Right lobe of liver (tissue), 4 donors: ENCODE results near the gene SSR4.

Experiments
- CTCF ChIP-seq, 4 donors: fragments of 200-600 bp in 3 of 4; fragments of 450-650 bp in 1 of 4; IDR thresholded peaks; one replicate each; pipeline versions ENCODE4 v1.5.1 to v1.8.0; 2016 to 2022; ENCODE audit warnings: antibody characterized with exemption in 4 of 4, mild to moderate bottlenecking in 2 of 4
- POLR2A ChIP-seq: fragments of 450-650 bp; IDR thresholded peaks from one replicate; pipeline ENCODE4 v1.6.1; 2017; ENCODE audit warnings: antibody characterized with exemption, mild to moderate bottlenecking
- donor health status: DM: no; HTN: no; CAD: no.
- donor health status: DM: no; HTN: no; CAD: no.
- donor health status: DM: no; HTN: yes; CAD: no.

- TF ChIP-seq CTCF (IDR thresholded peaks at IDR 0.05) (no peak), POLR2A (no peak)
Observed at GRCh38 chrX:153789654-153790053, 4.8 kb upstream of the SSR4 start.
